ENCODE measurements around the gene KCTD2.
A peak's percentile ranks its signal among the peaks of the same experiment; 100 is the strongest.

The KCTD2 gene

GRCh38 chr17:75034236-75034908 is 12.7 kb upstream of the KCTD2 start:
- Histone ChIP-seq H3K9me3 (ENCODE audit: insufficient read depth, low read length, severe bottlenecking) (peaks cover 13% of the 10 kb centered on the region), H3K4me3 (ENCODE audit: low read depth in 1 of 2, low read length in 2 of 2) (no peak overlapping the region), H3K36me3 (ENCODE audit: insufficient read depth, low read length) (peaks cover 10% of the 10 kb centered on the region), H3K27me3 (ENCODE audit: insufficient read depth, low read length, poor library complexity) (no peaks in the 10 kb centered on the region), H2AFZ (ENCODE audit: low read depth, low read length) (no peak overlapping the region), H3K4me1 (ENCODE audit: insufficient read depth, low read length) (no peaks in the 10 kb centered on the region), H3K27ac (ENCODE audit: low read length) (no peak overlapping the region), H3K9ac (ENCODE audit: low read depth, low read length) (no peak overlapping the region), H3K79me2 (ENCODE audit: insufficient read depth, low read length) (no peaks in the 10 kb centered on the region), H4K20me1 (ENCODE audit: insufficient read depth, low read length) (no peaks in the 10 kb centered on the region), H3K4me2 (ENCODE audit: insufficient read depth, low read length) (no peak overlapping the region)
- no peak for DNase-seq
- TF ChIP-seq, protein P1, sequence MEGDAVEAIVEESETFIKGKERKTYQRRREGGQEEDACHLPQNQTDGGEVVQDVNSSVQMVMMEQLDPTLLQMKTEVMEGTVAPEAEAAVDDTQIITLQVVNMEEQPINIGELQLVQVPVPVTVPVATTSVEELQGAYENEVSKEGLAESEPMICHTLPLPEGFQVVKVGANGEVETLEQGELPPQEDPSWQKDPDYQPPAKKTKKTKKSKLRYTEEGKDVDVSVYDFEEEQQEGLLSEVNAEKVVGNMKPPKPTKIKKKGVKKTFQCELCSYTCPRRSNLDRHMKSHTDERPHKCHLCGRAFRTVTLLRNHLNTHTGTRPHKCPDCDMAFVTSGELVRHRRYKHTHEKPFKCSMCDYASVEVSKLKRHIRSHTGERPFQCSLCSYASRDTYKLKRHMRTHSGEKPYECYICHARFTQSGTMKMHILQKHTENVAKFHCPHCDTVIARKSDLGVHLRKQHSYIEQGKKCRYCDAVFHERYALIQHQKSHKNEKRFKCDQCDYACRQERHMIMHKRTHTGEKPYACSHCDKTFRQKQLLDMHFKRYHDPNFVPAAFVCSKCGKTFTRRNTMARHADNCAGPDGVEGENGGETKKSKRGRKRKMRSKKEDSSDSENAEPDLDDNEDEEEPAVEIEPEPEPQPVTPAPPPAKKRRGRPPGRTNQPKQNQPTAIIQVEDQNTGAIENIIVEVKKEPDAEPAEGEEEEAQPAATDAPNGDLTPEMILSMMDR (IDR thresholded peaks at IDR 0.05; ENCODE audit: borderline replicate concordance, extremely low read depth, low read length, poor library complexity, severe bottlenecking) = no peak
- no peak for TF ChIP-seq EZH2 (IDR thresholded peaks at IDR 0.05; ENCODE audit: borderline replicate concordance, low read depth, low read length, severe bottlenecking)
- ATAC-seq (ENCODE audit: insufficient read depth, low read depth) = no peak

- Histone ChIP-seq H2AFZ (ENCODE audit: low read depth, low read length) (no peak overlapping the region), H3K27me3 (ENCODE audit: insufficient read depth, low read length, poor library complexity) (no peaks in the 10 kb centered on the region), H3K9me3 (ENCODE audit: insufficient read depth, low read length, severe bottlenecking) (no peaks in the 10 kb centered on the region), H3K4me1 (ENCODE audit: insufficient read depth, low read length) (no peaks in the 10 kb centered on the region), H3K9ac (ENCODE audit: low read depth, low read length) (no peak overlapping the region), H3K4me2 (ENCODE audit: insufficient read depth, low read length) (no peak overlapping the region), H3K79me2 (ENCODE audit: insufficient read depth, low read length) (no peaks in the 10 kb centered on the region), H3K27ac (ENCODE audit: low read length) (no peak overlapping the region), H4K20me1 (ENCODE audit: insufficient read depth, low read length) (no peaks in the 10 kb centered on the region), H3K36me3 (ENCODE audit: insufficient read depth, low read length) (peaks cover 34% of the 10 kb centered on the region), H3K4me3 (ENCODE audit: low read depth in 1 of 2, low read length in 2 of 2) (no peak overlapping the region)
- DNase-seq (peak; percentile 43), ATAC-seq (ENCODE audit: insufficient read depth, low read depth) (peak; percentile 45; the same call in 2 of the 3 replicates)
- no peak for TF ChIP-seq EZH2 (IDR thresholded peaks at IDR 0.05; ENCODE audit: borderline replicate concordance, low read depth, low read length, severe bottlenecking)
- TF ChIP-seq, protein P1 (IDR thresholded peaks at IDR 0.05; ENCODE audit: borderline replicate concordance, extremely low read depth, low read length, poor library complexity, severe bottlenecking) = no peak
Observed at GRCh38 chr17:75036643-75037268, 10.3 kb upstream of the KCTD2 start.

GRCh38 chr17:75039238-75039637 is 7.8 kb upstream of the KCTD2 start:
- H3K27ac ChIP-seq (ENCODE audit: low read length) = no peak overlapping the region
- no peak overlapping the region for H3K4me3 ChIP-seq (ENCODE audit: low read depth in 1 of 2, low read length in 2 of 2)
- H3K4me1 ChIP-seq (ENCODE audit: insufficient read depth, low read length) = no peaks in the 10 kb centered on the region
- H3K4me2 ChIP-seq (ENCODE audit: insufficient read depth, low read length) = no peak overlapping the region
- H3K36me3 ChIP-seq (ENCODE audit: insufficient read depth, low read length) = peaks cover 41% of the 10 kb centered on the region
- DNase-seq (no peak), ATAC-seq (ENCODE audit: insufficient read depth, low read depth) (no peak)
- no peak overlapping the region for H3K9ac ChIP-seq (ENCODE audit: low read depth, low read length)
- no peaks in the 10 kb centered on the region for H4K20me1 ChIP-seq (ENCODE audit: insufficient read depth, low read length)
- no peaks in the 10 kb centered on the region; the same call in 1 of the 2 replicates for H3K79me2 ChIP-seq (ENCODE audit: insufficient read depth, low read length)
- H3K27me3 ChIP-seq (ENCODE audit: insufficient read depth, low read length, poor library complexity) = no peaks in the 10 kb centered on the region
- H3K9me3 ChIP-seq (ENCODE audit: insufficient read depth, low read length, severe bottlenecking) = no peaks in the 10 kb centered on the region
- H2AFZ ChIP-seq (ENCODE audit: low read depth, low read length) = no peak overlapping the region
- TF ChIP-seq, protein P1 (IDR thresholded peaks at IDR 0.05; ENCODE audit: borderline replicate concordance, extremely low read depth, low read length, poor library complexity, severe bottlenecking) = no peak
- TF ChIP-seq EZH2 (IDR thresholded peaks at IDR 0.05; ENCODE audit: borderline replicate concordance, low read depth, low read length, severe bottlenecking) = no peak
